SK-N-SH (cell line): Measurements from ENCODE around the gene NALCN. TPM values are rescaled to one million over a fixed set of nuclear protein-coding genes. Genes with fewer than 3 reads are reported as not detected.

Experiments used
- CTCF ChIA-PET: fragments of 300-600, 350-600 bp; formaldehyde crosslinking; extraction: SDS; loops from one replicate; lab custom pipeline; 2021; lab: Yijun Ruan, JAX
- POLR2A ChIA-PET: fragments of 350-600 bp; sonication (Branson Sonifier 250); formaldehyde crosslinking; extraction: SDS; loops from one replicate; lab custom pipeline; 2020; ENCODE audit warnings: antibody characterized with exemption, inconsistent platforms; lab: Yijun Ruan, JAX
- DNase-seq: peaks from one replicate; pipeline ENCODE4 v3.0.0; 2012
- H2AFZ ChIP-seq: fragments of 200-600 bp; sonication (generic); 2 replicates; pipeline ENCODE4 v1.8.1; 2016; ENCODE audit warnings: antibody characterized with exemption, mild to moderate bottlenecking, low read depth
- H3F3A ChIP-seq: fragments of 200-600 bp; sonication (generic); replicated peaks from 2 replicates; pipeline ENCODE3; 2016; ENCODE audit warnings: antibody characterized with exemption, mild to moderate bottlenecking; ENCODE audit not compliant: insufficient read depth
- H3K27ac ChIP-seq, 2 experiments: fragments of 200-500 bp in 1 of 2; fragments of 200-600 bp in 1 of 2; sonication (Bioruptor generic) in 1 of 2; sonication (generic), shearing (Covaris generic) in 1 of 2; 2 replicates each; pipeline versions ENCODE4 v1.5.1 to v1.6.1; 2014 to 2016; ENCODE audit warnings: low read depth in 2 of 2, inconsistent platforms in 1 of 2, low read length in 1 of 2, mild to moderate bottlenecking in 1 of 2, mixed read lengths in 1 of 2
- H3K27me3 ChIP-seq: fragments of 200-600 bp; sonication (generic), shearing (Covaris generic); 2 replicates; pipeline ENCODE4 v1.6.1; 2016; ENCODE audit warnings: mixed run types; ENCODE audit not compliant: insufficient read depth
- H3K36me3 ChIP-seq, 2 experiments: fragments of 200-500 bp in 1 of 2; fragments of 200-600 bp in 1 of 2; sonication (Bioruptor generic) in 1 of 2; sonication (generic) in 1 of 2; replicated peaks in 1 of 2; 2 replicates each; pipeline versions ENCODE3 to v1.5.1; 2014 to 2016; ENCODE audit warnings: low read length in 1 of 2, mild to moderate bottlenecking in 1 of 2; ENCODE audit not compliant: insufficient read depth in 2 of 2, control insufficient read depth in 1 of 2
- H3K4me1 ChIP-seq, 2 experiments: fragments of 200-500 bp in 1 of 2; fragments of 200-600 bp in 1 of 2; sonication (Bioruptor generic) in 1 of 2; sonication (generic), shearing (Covaris generic) in 1 of 2; 2 replicates each; pipeline versions ENCODE4 v1.5.1 to v1.6.1; 2014 to 2016; ENCODE audit warnings: low read depth in 1 of 2, low read length in 1 of 2, mixed run types in 1 of 2; ENCODE audit not compliant: insufficient read depth in 2 of 2, control insufficient read depth in 1 of 2
- H3K4me2 ChIP-seq: fragments of 200-600 bp; sonication (generic), shearing (Covaris generic); 2 replicates; pipeline ENCODE4 v1.6.1; 2017; ENCODE audit warnings: mixed run types
- H3K4me3 ChIP-seq, 2 experiments: fragments of 200-500 bp in 1 of 2; fragments of 200-600 bp in 1 of 2; sonication (Bioruptor generic) in 1 of 2; sonication (generic), shearing (Covaris generic) in 1 of 2; 2 replicates each; pipeline versions ENCODE4 v1.5.1 to v1.8.1; 2014 to 2016; ENCODE audit warnings: low read depth in 2 of 2, inconsistent platforms in 1 of 2, low read length in 1 of 2, mild to moderate bottlenecking in 1 of 2, mixed read lengths in 1 of 2, moderate library complexity in 1 of 2
- H3K79me2 ChIP-seq: fragments of 200-600 bp; sonication (generic); 2 replicates; pipeline ENCODE4 v1.8.1; 2017; ENCODE audit warnings: mild to moderate bottlenecking; ENCODE audit not compliant: insufficient read depth
- H3K9ac ChIP-seq: fragments of 200-600 bp; sonication (generic); 2 replicates; pipeline ENCODE4 v1.6.1; 2017; ENCODE audit warnings: mixed run types
- H3K9me2 ChIP-seq: fragments of 200-600 bp; sonication (generic); 2 replicates; pipeline ENCODE4 v1.6.1; 2017; ENCODE audit warnings: mixed run types
- H3K9me3 ChIP-seq: fragments of 200-600 bp; sonication (generic); 2 replicates; pipeline ENCODE4 v1.6.1; 2017; ENCODE audit warnings: mixed run types, mild to moderate bottlenecking, moderate library complexity
- H4K20me1 ChIP-seq: fragments of 200-600 bp; sonication (generic); 2 replicates; pipeline ENCODE4 v1.6.1; 2017; ENCODE audit warnings: mild to moderate bottlenecking, mixed run types; ENCODE audit not compliant: insufficient read depth
- CHD2 ChIP-seq: fragments of 150-350 bp; IDR thresholded peaks from 2 replicates; pipeline ENCODE4 v1.6.1; 2018; ENCODE audit warnings: low read length; ENCODE audit not compliant: partially characterized antibody
- CTCF ChIP-seq: fragments of 200-600 bp; sonication (generic); IDR thresholded peaks from 2 replicates; pipeline ENCODE4 v1.6.1; 2017; ENCODE audit warnings: antibody characterized with exemption, mild to moderate bottlenecking, moderate library complexity
- EP300 ChIP-seq, 2 experiments: IDR thresholded peaks; 2 replicates each; pipeline versions ENCODE4 v1.4.0 to v1.6.1; 2012; ENCODE audit warnings: borderline replicate concordance in 1 of 2, low read depth in 1 of 2, low read length in 1 of 2
- EZH2phosphoT487 ChIP-seq: fragments of 200-600 bp; sonication (generic); IDR thresholded peaks from 2 replicates; pipeline ENCODE4 v1.6.1; 2017; ENCODE audit warnings: low read depth, mixed run types, mild to moderate bottlenecking, antibody characterized with exemption, moderate library complexity, borderline replicate concordance
- GATA2 ChIP-seq: sonication (generic); formaldehyde crosslinking; IDR thresholded peaks from 2 replicates; pipeline ENCODE4 v1.5.0; 2020; ENCODE audit warnings: mild to moderate bottlenecking, missing genetic modification reagents
- IRF3 ChIP-seq: fragments of 150-350 bp; IDR thresholded peaks from 2 replicates; pipeline ENCODE4 v1.6.1; 2016; ENCODE audit warnings: mild to moderate bottlenecking, low read depth, low read length
- MEF2A ChIP-seq: IDR thresholded peaks from 2 replicates; pipeline ENCODE4 v1.4.0; 2012; ENCODE audit warnings: low read depth, borderline replicate concordance
- MXI1 ChIP-seq: IDR thresholded peaks from 2 replicates; pipeline ENCODE4 v1.6.1; 2012; ENCODE audit warnings: mild to moderate bottlenecking, low read depth, low read length, improper control_type of control experiment
- NFIC ChIP-seq: IDR thresholded peaks from 2 replicates; pipeline ENCODE4 v1.4.0; 2012; ENCODE audit warnings: borderline replicate concordance
- NRF1 ChIP-seq: IDR thresholded peaks from 2 replicates; pipeline ENCODE4 v1.6.1; 2012; ENCODE audit warnings: low read depth, mild to moderate bottlenecking, low read length
- PBX3 ChIP-seq: IDR thresholded peaks from 2 replicates; pipeline ENCODE4; 2012
- POLR2AphosphoS5 ChIP-seq: IDR thresholded peaks from 2 replicates; pipeline ENCODE4 v1.6.1; 2012; ENCODE audit warnings: low read depth, low read length
- RCOR1 ChIP-seq: fragments of 150-350 bp; IDR thresholded peaks from 2 replicates; pipeline ENCODE4 v1.6.1; 2017; ENCODE audit warnings: antibody characterized with exemption, low read length
- RXRA ChIP-seq: IDR thresholded peaks from 2 replicates; pipeline ENCODE4 v1.4.0; 2012; ENCODE audit warnings: low read depth, mild to moderate bottlenecking, borderline replicate concordance
- SIN3A ChIP-seq: IDR thresholded peaks from 2 replicates; pipeline ENCODE4 v1.6.1; 2012; ENCODE audit warnings: low read depth, mild to moderate bottlenecking, low read length, moderate library complexity, borderline replicate concordance
- SMC3 ChIP-seq: IDR thresholded peaks from 2 replicates; pipeline ENCODE4 v1.6.1; 2012; ENCODE audit warnings: low read depth, low read length, improper control_type of control experiment
- USF1 ChIP-seq: IDR thresholded peaks from 2 replicates; pipeline ENCODE4 v1.4.0; 2012; ENCODE audit warnings: low read depth, borderline replicate concordance
- USF2 ChIP-seq: fragments of 150-350 bp; IDR thresholded peaks from 2 replicates; pipeline ENCODE4 v1.6.1; 2017; ENCODE audit warnings: antibody characterized with exemption, low read length, low read depth, borderline replicate concordance
- YY1 ChIP-seq: IDR thresholded peaks from 2 replicates; pipeline ENCODE4 v1.4.0; 2012; ENCODE audit warnings: low read depth, mild to moderate bottlenecking
- WGBS: methylation state at CpG from one replicate; pipeline ENCODE4 v1.1.6; 2017; ENCODE audit warnings: low lambda C conversion rate; 5-methylcytosine and 5-hydroxymethylcytosine counted together
- polyA plus RNA-seq, 3 experiments: library from polyadenylated mRNA; depleted of rRNA; stranded (reverse); fragments of >200 nt; gene quantifications; 2 replicates each; pipeline ENCODE4 v1.2.3, GENCODE V29; 2012

The NALCN gene
- polyA plus RNA-seq, 1 of the 3 experiments (the other 2 are of a cell fraction), result 3.0 TPM

- H3K4me2 ChIP-seq, result no peak overlapping the region
- no peaks in the 10 kb centered on the region for H3K36me3 ChIP-seq
- no peak overlapping the region for H3K27ac ChIP-seq
- H4K20me1 ChIP-seq, result no peaks in the 10 kb centered on the region
- H3F3A ChIP-seq, result no peaks in the 10 kb centered on the region
- no peaks in the 10 kb centered on the region for H3K79me2 ChIP-seq
- no peaks in the 10 kb centered on the region for H3K9me2 ChIP-seq
- peaks cover 0 to 6% of the 10 kb centered on the region in 2 experiments; a peak in 2 of 4 replicates for H3K4me1 ChIP-seq
- DNase-seq, result no peak
- TF ChIP-seq POLR2AphosphoS5 (no peak), RCOR1 (no peak), MEF2A (no peak), NRF1 (no peak), YY1 (no peak), CTCF (no peak), RXRA (no peak), CHD2 (no peak), GATA2 (CRISPR knock-in tag) (no peak), EP300 (IDR thresholded peaks at IDR 0.05; ENCODE audit: borderline replicate concordance in 1 of 2, low read depth in 1 of 2, low read length in 1 of 2) (no peak), MXI1 (no peak), USF1 (no peak), NFIC (no peak), PBX3 (no peak), SMC3 (no peak), SIN3A (no peak), USF2 (no peak), EZH2phosphoT487 (no peak), IRF3 (no peak)
- TF ChIP-seq, all 33 proteins: peak for 0
- H3K4me3 ChIP-seq, result no peak overlapping the region
- H3K9me3 ChIP-seq, result no peaks in the 10 kb centered on the region
- WGBS, result 71% methylated on average over 2 of the region's 2 CpGs
- ChIA-PET CTCF (interaction anchor here (0.8 to 1.9 kb wide), 3 partner anchors 21 to 458 kb away, joined by 3 to 6 read pairs (median 4); no protein-coding TSS in a partner anchor), POLR2A (no interaction called here)
- H3K27me3 ChIP-seq, result no peaks in the 10 kb centered on the region
- no peak overlapping the region for H3K9ac ChIP-seq
- H2AFZ ChIP-seq, result no peak overlapping the region
Measured at GRCh38 chr13:101300531-101300930, 115.8 kb downstream of the NALCN start.
